Measurements from ENCODE around the gene TLL2.

The TLL2 gene

GRCh38 chr10:96402417-96403305 is 111.1 kb downstream of the TLL2 start:
- Histone ChIP-seq H3K9me3 (ENCODE audit: insufficient read depth, low read length, severe bottlenecking) (no peaks in the 10 kb centered on the region), H3K27ac (ENCODE audit: low read length) (no peak overlapping the region), H3K27me3 (ENCODE audit: insufficient read depth, low read length, poor library complexity) (peaks cover 27% of the 10 kb centered on the region), H3K9ac (ENCODE audit: low read depth, low read length) (no peak overlapping the region), H3K4me1 (ENCODE audit: insufficient read depth, low read length) (no peaks in the 10 kb centered on the region), H4K20me1 (ENCODE audit: insufficient read depth, low read length) (peaks cover 5% of the 10 kb centered on the region; the same call in 1 of the 2 replicates), H3K79me2 (ENCODE audit: insufficient read depth, low read length) (no peaks in the 10 kb centered on the region), H3K4me2 (ENCODE audit: insufficient read depth, low read length) (no peak overlapping the region), H3K36me3 (ENCODE audit: insufficient read depth, low read length) (no peaks in the 10 kb centered on the region), H3K4me3 (ENCODE audit: low read depth in 1 of 2, low read length in 2 of 2) (no peak overlapping the region), H2AFZ (ENCODE audit: low read depth, low read length) (no peak overlapping the region)
- no peak for ATAC-seq (ENCODE audit: insufficient read depth, low read depth)
- no peak for DNase-seq
- TF ChIP-seq EZH2 (IDR thresholded peaks at IDR 0.05; ENCODE audit: borderline replicate concordance, low read depth, low read length, severe bottlenecking) = no peak
- no peak for TF ChIP-seq CTCF (IDR thresholded peaks at IDR 0.05; ENCODE audit: borderline replicate concordance, extremely low read depth, low read length, poor library complexity, severe bottlenecking)

- H4K20me1 ChIP-seq (ENCODE audit: insufficient read depth, low read length) = peaks cover 2% of the 10 kb centered on the region; the same call in 1 of the 2 replicates
- no peak overlapping the region for H3K4me3 ChIP-seq (ENCODE audit: low read depth in 1 of 2, low read length in 2 of 2)
- no peak overlapping the region for H3K4me2 ChIP-seq (ENCODE audit: insufficient read depth, low read length)
- TF ChIP-seq EZH2 (IDR thresholded peaks at IDR 0.05; ENCODE audit: borderline replicate concordance, low read depth, low read length, severe bottlenecking) = no peak
- TF ChIP-seq CTCF (IDR thresholded peaks at IDR 0.05; ENCODE audit: borderline replicate concordance, extremely low read depth, low read length, poor library complexity, severe bottlenecking) = no peak
- no peaks in the 10 kb centered on the region for H3K4me1 ChIP-seq (ENCODE audit: insufficient read depth, low read length)
- no peaks in the 10 kb centered on the region for H3K9me3 ChIP-seq (ENCODE audit: insufficient read depth, low read length, severe bottlenecking)
- no peak for ATAC-seq (ENCODE audit: insufficient read depth, low read depth)
- no peak overlapping the region for H2AFZ ChIP-seq (ENCODE audit: low read depth, low read length)
- no peak for DNase-seq
- H3K27ac ChIP-seq (ENCODE audit: low read length) = no peak overlapping the region
- H3K27me3 ChIP-seq (ENCODE audit: insufficient read depth, low read length, poor library complexity) = peaks cover 32% of the 10 kb centered on the region
- no peaks in the 10 kb centered on the region for H3K36me3 ChIP-seq (ENCODE audit: insufficient read depth, low read length)
- H3K9ac ChIP-seq (ENCODE audit: low read depth, low read length) = no peak overlapping the region
- no peaks in the 10 kb centered on the region for H3K79me2 ChIP-seq (ENCODE audit: insufficient read depth, low read length)
These were observed 112.7 kb downstream of the TLL2 start for GRCh38 chr10:96401036-96401435.

- no peak overlapping the region for H3K4me2 ChIP-seq (ENCODE audit: insufficient read depth, low read length)
- H2AFZ ChIP-seq (ENCODE audit: low read depth, low read length) = no peak overlapping the region
- H4K20me1 ChIP-seq (ENCODE audit: insufficient read depth, low read length) = no peaks in the 10 kb centered on the region
- DNase-seq (no peak), ATAC-seq (ENCODE audit: insufficient read depth, low read depth) (no peak)
- H3K27ac ChIP-seq (ENCODE audit: low read length) = no peak overlapping the region
- H3K27me3 ChIP-seq (ENCODE audit: insufficient read depth, low read length, poor library complexity) = peaks cover 32% of the 10 kb centered on the region
- H3K9ac ChIP-seq (ENCODE audit: low read depth, low read length) = no peak overlapping the region
- H3K9me3 ChIP-seq (ENCODE audit: insufficient read depth, low read length, severe bottlenecking) = no peaks in the 10 kb centered on the region
- TF ChIP-seq EZH2 (IDR thresholded peaks at IDR 0.05; ENCODE audit: borderline replicate concordance, low read depth, low read length, severe bottlenecking) (no peak), CTCF (IDR thresholded peaks at IDR 0.05; ENCODE audit: borderline replicate concordance, extremely low read depth, low read length, poor library complexity, severe bottlenecking) (no peak)
- H3K36me3 ChIP-seq (ENCODE audit: insufficient read depth, low read length) = no peaks in the 10 kb centered on the region
- H3K4me1 ChIP-seq (ENCODE audit: insufficient read depth, low read length) = no peaks in the 10 kb centered on the region
- H3K4me3 ChIP-seq (ENCODE audit: low read depth in 1 of 2, low read length in 2 of 2) = no peak overlapping the region
- no peaks in the 10 kb centered on the region for H3K79me2 ChIP-seq (ENCODE audit: insufficient read depth, low read length)
These were observed 113.3 kb downstream of the TLL2 start for GRCh38 chr10:96400465-96400864.
